ENCODE data around the gene UNC5A.

DNA sequence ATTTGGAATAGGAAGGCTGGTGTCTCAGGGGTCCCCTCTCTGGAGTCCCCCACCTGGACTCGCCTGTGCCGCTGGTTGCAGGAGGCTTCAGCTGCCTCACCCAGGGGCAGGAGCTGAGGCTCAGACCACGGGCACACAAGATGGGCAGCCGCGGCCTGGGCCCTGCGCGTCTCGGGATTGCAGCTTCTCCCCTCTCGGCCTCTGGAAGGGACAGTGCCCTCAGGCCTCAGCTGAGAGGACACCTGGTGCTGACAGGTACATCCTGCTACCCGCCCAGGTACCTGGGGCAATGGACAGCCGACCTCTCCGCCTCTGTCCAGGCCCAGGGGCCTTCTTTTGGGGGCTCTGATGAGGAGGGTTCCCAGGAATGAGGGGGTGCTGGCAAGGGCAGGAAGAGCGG lies 38.3 kb downstream of the UNC5A start:
- TF ChIP-seq, protein P1, sequence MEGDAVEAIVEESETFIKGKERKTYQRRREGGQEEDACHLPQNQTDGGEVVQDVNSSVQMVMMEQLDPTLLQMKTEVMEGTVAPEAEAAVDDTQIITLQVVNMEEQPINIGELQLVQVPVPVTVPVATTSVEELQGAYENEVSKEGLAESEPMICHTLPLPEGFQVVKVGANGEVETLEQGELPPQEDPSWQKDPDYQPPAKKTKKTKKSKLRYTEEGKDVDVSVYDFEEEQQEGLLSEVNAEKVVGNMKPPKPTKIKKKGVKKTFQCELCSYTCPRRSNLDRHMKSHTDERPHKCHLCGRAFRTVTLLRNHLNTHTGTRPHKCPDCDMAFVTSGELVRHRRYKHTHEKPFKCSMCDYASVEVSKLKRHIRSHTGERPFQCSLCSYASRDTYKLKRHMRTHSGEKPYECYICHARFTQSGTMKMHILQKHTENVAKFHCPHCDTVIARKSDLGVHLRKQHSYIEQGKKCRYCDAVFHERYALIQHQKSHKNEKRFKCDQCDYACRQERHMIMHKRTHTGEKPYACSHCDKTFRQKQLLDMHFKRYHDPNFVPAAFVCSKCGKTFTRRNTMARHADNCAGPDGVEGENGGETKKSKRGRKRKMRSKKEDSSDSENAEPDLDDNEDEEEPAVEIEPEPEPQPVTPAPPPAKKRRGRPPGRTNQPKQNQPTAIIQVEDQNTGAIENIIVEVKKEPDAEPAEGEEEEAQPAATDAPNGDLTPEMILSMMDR (IDR thresholded peaks at IDR 0.05), result no peak
- TF ChIP-seq POLR2A (IDR thresholded peaks at IDR 0.05), result no peak
